DOHH2 (cell line): ENCODE data around the gene COX7B2.

Source experiments
- CTCF ChIP-seq: fragments of 200-600 bp; sonication (generic); IDR thresholded peaks from one replicate; pipeline ENCODE4 v1.5.1; 2014; ENCODE audit warnings: antibody characterized with exemption, mild to moderate bottlenecking, low read depth, low read length; ENCODE audit not compliant: poor library complexity, severe bottlenecking
- EZH2phosphoT487 ChIP-seq: fragments of 200-600 bp; sonication (generic); IDR thresholded peaks from 2 replicates; pipeline ENCODE4 v1.6.1; 2017; ENCODE audit warnings: borderline replicate concordance, mild to moderate bottlenecking, antibody characterized with exemption, low read length, moderate library complexity, mixed read lengths

GRCh38 chr4:46878641-46879040 is 30.4 kb downstream of the COX7B2 start:
- TF ChIP-seq CTCF = no peak
- TF ChIP-seq EZH2phosphoT487 = no peak
